Duodenal mucosa (tissue), 2 donors: ENCODE data around the gene SLC7A10.
A peak's percentile ranks its signal among the peaks of the same experiment; 100 is the strongest.

Experiments
- H3K27ac ChIP-seq: one replicate; pipeline ENCODE4 v1.7.0; 2013; ENCODE audit warnings: low read depth, low read length
- H3K27me3 ChIP-seq, 2 donors: one replicate each; pipeline ENCODE4 v1.7.0; 2013; ENCODE audit warnings: low read length in 2 of 2, control low read depth in 1 of 2; ENCODE audit not compliant: insufficient read depth in 2 of 2, control insufficient read depth in 1 of 2
- H3K36me3 ChIP-seq, 2 donors: one replicate each; pipeline ENCODE4 v1.7.0; 2013; ENCODE audit warnings: low read length in 2 of 2, control low read depth in 1 of 2; ENCODE audit not compliant: insufficient read depth in 2 of 2, control insufficient read depth in 1 of 2
- H3K4me1 ChIP-seq, 2 donors: one replicate each; pipeline ENCODE4 v1.7.0; 2013; ENCODE audit warnings: low read length in 2 of 2, control low read depth in 1 of 2; ENCODE audit not compliant: insufficient read depth in 2 of 2, control insufficient read depth in 1 of 2
- H3K4me3 ChIP-seq, 2 donors: one replicate each; pipeline ENCODE4 v1.7.0; 2013; ENCODE audit warnings: low read length in 2 of 2, low read depth in 1 of 2
- H3K9ac ChIP-seq, 2 donors: one replicate each; pipeline ENCODE4 v1.7.0; 2013; ENCODE audit warnings: low read length in 2 of 2, low read depth in 1 of 2
- H3K9me3 ChIP-seq, 2 donors: one replicate each; pipeline ENCODE4 v1.7.0; 2013; ENCODE audit warnings: low read length in 2 of 2, control low read depth in 1 of 2; ENCODE audit not compliant: control insufficient read depth in 1 of 2

Gene SLC7A10

DNA sequence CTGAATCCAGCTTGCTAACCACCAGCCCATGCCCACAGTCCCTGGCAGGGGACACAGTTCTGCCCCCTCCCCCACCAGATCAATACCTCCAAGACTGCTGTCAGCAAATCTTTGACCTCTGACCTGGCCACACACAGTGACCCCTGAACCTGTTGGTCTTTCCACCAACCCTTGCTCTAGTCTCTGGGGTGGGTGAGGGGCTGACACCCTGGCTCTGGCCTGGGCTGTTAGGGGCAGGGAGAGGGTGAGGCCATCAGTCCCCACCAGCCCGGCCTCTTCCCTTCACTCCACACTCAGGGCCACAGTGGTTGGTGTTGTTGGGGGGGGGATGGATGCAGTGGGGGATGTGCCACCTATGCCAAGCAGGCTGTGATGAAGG is 21.8 kb upstream of the SLC7A10 start:
- H3K27ac ChIP-seq: no peak overlapping the region
- peaks cover 0 to 11% of the 10 kb centered on the region in 2 donors for H3K4me1 ChIP-seq
- no peaks in the 10 kb centered on the region for H3K36me3 ChIP-seq
- peaks cover 7 to 11% of the 10 kb centered on the region in 2 donors for H3K9me3 ChIP-seq
- H3K27me3 ChIP-seq: no peaks in the 10 kb centered on the region
- no peak overlapping the region for H3K4me3 ChIP-seq
- H3K9ac ChIP-seq: no peak overlapping the region

DNA sequence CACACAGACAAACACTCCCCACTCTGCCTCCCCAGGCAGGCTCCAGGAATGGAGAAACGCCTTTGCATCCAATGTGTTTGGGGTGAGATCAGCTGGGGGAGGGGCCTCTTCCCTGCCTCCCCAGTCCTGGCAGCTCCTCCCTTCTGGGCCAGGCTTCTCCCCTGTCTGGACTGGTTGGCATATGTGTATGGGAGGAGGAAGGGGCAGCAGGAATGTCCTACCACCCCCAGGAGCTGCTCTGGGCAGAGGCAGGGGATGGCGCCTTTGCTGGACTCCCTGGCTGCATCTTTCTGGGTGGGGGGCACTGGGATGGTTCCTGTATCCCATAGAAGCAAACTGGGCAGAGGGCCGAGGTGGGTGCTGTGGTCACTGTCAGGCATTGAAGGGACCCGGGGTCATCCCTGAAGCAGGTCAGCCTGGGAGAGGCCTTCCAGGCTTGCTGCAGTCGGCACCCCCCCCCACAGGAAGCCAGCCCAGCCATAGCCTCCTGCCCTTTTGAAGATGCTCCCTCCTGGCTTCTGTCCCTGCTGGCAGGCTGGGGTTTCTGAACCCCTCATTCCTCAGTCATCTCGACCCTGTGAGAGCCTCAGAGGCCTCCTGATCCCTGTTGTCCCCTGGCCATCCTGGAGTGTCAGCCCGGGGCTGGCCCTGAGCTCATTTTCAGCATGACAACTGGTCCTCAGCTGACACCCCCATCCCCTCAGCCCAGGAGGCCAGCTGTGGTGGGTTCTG is 21.2 kb upstream of the SLC7A10 start:
- no peak overlapping the region for H3K27ac ChIP-seq
- H3K4me1 ChIP-seq: peaks cover 0 to 11% of the 10 kb centered on the region in 2 donors
- no peak overlapping the region for H3K9ac ChIP-seq
- no peak overlapping the region for H3K4me3 ChIP-seq
- H3K36me3 ChIP-seq: no peaks in the 10 kb centered on the region
- H3K9me3 ChIP-seq: peaks cover 7 to 11% of the 10 kb centered on the region in 2 donors
- H3K27me3 ChIP-seq: no peaks in the 10 kb centered on the region

DNA sequence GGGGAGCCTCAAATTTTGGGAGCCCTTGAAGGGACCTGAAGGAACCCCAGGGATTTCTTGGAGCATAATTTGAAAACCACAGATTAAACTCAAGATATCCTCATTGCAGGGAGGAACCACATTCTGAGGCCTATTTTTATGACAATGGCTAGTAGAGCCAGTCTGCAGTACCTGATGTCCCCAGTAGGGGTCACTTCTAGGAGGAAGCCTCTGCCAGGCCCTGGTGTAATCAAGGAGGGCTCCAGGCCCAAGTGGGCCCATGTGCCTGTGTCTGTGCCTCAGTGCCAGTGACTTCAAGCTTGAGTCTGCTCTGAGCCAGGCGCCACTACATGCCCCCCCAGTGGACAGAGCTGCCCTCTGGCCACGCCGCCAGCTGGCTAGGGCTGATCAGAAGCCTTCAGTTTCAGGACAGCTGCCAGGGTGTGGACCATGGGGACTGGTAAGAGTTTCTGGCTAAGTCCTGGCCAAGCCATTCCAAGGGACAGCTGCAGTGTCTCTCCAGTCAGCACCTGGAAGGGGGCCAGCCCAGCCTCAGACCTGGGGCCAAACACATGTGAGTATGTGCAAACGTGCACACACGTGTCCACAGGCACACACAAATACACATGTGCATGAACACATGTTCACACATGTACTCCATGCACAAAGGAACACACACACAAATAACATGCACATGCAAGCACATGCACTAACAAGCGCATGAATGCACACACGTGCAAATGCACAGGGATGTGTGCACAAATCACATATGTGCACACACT is 20.5 kb upstream of the SLC7A10 start:
- H3K4me3 ChIP-seq: no peak overlapping the region
- no peaks in the 10 kb centered on the region for H3K27me3 ChIP-seq
- H3K36me3 ChIP-seq: no peaks in the 10 kb centered on the region
- peaks cover 7 to 11% of the 10 kb centered on the region in 2 donors for H3K9me3 ChIP-seq
- H3K9ac ChIP-seq: no peak overlapping the region
- peaks cover 2 to 11% of the 10 kb centered on the region in 2 donors for H3K4me1 ChIP-seq
- H3K27ac ChIP-seq: no peak overlapping the region

GRCh38 chr19:33242911-33243310 is 17.3 kb upstream of the SLC7A10 start:
- Histone ChIP-seq H3K4me1 (peaks cover 6 to 7% of the 10 kb centered on the region in 2 donors), H3K27me3 (no peaks in the 10 kb centered on the region), H3K9me3 (peaks cover 7 to 11% of the 10 kb centered on the region in 2 donors), H3K27ac (no peak overlapping the region), H3K36me3 (no peaks in the 10 kb centered on the region), H3K9ac (no peak overlapping the region), H3K4me3 (no peak overlapping the region)

DNA sequence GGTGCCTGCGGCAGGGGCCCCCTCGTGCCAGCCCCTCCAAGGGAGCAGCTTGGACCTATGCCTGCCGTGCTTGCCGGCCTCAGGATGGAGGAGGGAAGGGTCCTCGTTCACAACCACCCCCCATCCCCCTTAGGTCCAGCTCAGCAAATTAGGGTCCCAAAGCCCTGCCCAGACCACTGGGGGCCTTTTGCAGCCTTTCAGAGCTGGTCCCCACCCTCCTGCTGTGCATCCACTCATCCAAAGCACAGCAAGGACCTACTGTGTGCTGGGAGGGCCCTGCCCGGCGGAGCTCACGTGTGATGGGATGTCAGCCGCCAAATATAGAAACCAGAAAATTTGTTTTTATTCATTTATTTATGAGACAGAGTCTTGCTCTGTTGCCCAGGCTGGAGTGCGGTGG is 16.5 kb upstream of the SLC7A10 start:
- no peak overlapping the region for H3K27ac ChIP-seq
- H3K9me3 ChIP-seq: peaks cover 7 to 11% of the 10 kb centered on the region in 2 donors
- no peaks in the 10 kb centered on the region for H3K27me3 ChIP-seq
- peaks cover 6 to 7% of the 10 kb centered on the region in 2 donors for H3K4me1 ChIP-seq
- H3K4me3 ChIP-seq: no peak overlapping the region
- H3K9ac ChIP-seq: no peak overlapping the region
- H3K36me3 ChIP-seq: no peaks in the 10 kb centered on the region

- no peak overlapping the region for H3K9ac ChIP-seq
- peak overlapping the region; percentile 20 for H3K27ac ChIP-seq
- H3K4me1 ChIP-seq: peaks cover 6 to 7% of the 10 kb centered on the region in 2 donors
- peaks cover 7 to 11% of the 10 kb centered on the region in 2 donors for H3K9me3 ChIP-seq
- H3K27me3 ChIP-seq: no peaks in the 10 kb centered on the region
- peak overlapping the region in 1 of 2 donors; percentile 43 for H3K4me3 ChIP-seq
- no peaks in the 10 kb centered on the region for H3K36me3 ChIP-seq
Observed at GRCh38 chr19:33241530-33242101, 16.0 kb upstream of the SLC7A10 start.

DNA sequence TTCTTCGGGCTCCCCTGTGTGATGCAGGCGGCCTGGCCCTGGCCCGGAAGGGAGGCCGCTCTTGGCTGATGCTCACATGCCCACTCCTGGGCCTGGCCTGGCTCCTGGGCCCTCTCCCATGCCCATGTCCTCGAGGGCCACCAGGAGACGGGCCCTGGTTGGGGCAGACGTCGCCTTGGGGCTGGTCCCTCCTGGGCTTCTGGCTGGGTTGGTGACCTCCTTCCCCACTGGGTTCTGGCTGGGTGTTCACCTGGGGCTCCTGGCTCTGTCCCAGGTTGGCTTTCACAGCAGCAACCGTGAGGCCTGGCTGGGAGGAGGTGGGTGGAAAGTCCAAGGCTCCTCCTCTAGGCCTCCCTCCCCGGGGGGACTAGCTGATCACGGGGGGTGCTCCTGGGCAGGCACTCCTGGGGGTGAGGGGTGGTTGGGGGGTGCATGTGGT is 15.5 kb upstream of the SLC7A10 start:
- H3K27ac ChIP-seq: peak overlapping the region; percentile 20
- peaks cover 7 to 11% of the 10 kb centered on the region in 2 donors for H3K9me3 ChIP-seq
- peaks cover 6 to 7% of the 10 kb centered on the region in 2 donors for H3K4me1 ChIP-seq
- H3K4me3 ChIP-seq: peak overlapping the region in 1 of 2 donors; percentile 43
- no peaks in the 10 kb centered on the region for H3K27me3 ChIP-seq
- H3K9ac ChIP-seq: no peak overlapping the region
- no peaks in the 10 kb centered on the region for H3K36me3 ChIP-seq

GRCh38 chr19:33240181-33240771 is 14.6 kb upstream of the SLC7A10 start:
- Histone ChIP-seq H3K36me3 (no peaks in the 10 kb centered on the region), H3K9ac (no peak overlapping the region), H3K4me1 (peaks cover 7 to 12% of the 10 kb centered on the region in 2 donors), H3K9me3 (peaks cover 3% of the 10 kb centered on the region in 2 donors), H3K27me3 (no peaks in the 10 kb centered on the region), H3K27ac (no peak overlapping the region), H3K4me3 (no peak overlapping the region)

- Histone ChIP-seq H3K27me3 (peaks cover 0 to 3% of the 10 kb centered on the region in 2 donors), H3K4me3 (no peak overlapping the region), H3K27ac (no peak overlapping the region)
Observed at GRCh38 chr19:33239223-33239975, 13.7 kb upstream of the SLC7A10 start.

More at GRCh38 chr19:33239223-33239975, 13.7 kb upstream of the SLC7A10 start:
- Histone ChIP-seq H3K36me3 (no peaks in the 10 kb centered on the region), H3K9me3 (no peaks in the 10 kb centered on the region), H3K4me1 (peaks cover 7 to 15% of the 10 kb centered on the region in 2 donors), H3K9ac (no peak overlapping the region)
